ENCODE results near the gene OR52I1.

OR52I1 gene

DNA sequence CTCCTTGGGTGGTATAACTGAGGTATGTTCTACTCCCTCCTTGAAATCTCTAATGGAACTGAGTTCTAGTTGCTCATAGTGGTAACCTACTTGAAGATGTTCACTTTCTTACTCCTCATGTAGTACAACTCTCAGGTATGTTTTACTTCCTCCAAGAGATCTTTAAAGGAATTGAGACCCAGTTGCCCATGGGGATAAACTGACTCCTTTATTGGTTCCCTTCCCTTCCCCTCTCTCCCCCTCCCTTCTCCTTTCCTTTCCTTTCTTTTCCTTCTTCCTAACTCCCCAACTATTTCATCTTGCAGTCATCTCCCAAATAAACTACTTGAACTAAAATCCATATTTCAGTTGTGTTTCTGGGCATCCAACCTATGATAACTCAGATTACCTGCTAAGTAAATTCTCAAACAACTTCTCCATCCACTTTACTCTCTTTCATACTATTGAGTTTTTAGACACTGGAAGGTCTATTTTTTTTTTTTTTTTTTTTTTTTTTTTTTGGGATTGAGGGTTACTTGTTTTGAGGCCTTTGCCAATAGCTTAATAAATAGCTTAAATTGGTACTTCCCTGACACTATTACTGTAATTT, 22.1 kb downstream of the OR52I1 start:
- no peak for DNase-seq

DNA sequence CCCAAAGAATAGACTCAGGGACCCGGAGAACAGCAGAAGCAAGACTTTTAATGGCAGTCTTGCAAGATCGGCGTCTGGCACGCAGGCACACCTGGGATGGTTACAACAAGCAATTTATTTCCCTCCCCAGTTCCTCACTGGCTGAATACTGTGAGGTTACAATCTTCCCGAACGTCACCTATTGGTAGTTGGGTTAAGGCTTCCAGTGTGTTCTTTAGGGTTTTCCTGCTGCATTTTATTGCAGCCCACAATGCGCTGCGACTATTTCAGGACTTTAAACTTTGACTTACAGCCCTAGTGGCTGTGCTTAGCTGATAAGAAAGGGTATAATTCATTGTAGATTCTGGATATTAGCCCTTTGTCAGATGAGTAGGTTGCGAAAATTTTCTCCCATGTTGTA, 25.7 kb downstream of the OR52I1 start:
- no peak for DNase-seq

DNA sequence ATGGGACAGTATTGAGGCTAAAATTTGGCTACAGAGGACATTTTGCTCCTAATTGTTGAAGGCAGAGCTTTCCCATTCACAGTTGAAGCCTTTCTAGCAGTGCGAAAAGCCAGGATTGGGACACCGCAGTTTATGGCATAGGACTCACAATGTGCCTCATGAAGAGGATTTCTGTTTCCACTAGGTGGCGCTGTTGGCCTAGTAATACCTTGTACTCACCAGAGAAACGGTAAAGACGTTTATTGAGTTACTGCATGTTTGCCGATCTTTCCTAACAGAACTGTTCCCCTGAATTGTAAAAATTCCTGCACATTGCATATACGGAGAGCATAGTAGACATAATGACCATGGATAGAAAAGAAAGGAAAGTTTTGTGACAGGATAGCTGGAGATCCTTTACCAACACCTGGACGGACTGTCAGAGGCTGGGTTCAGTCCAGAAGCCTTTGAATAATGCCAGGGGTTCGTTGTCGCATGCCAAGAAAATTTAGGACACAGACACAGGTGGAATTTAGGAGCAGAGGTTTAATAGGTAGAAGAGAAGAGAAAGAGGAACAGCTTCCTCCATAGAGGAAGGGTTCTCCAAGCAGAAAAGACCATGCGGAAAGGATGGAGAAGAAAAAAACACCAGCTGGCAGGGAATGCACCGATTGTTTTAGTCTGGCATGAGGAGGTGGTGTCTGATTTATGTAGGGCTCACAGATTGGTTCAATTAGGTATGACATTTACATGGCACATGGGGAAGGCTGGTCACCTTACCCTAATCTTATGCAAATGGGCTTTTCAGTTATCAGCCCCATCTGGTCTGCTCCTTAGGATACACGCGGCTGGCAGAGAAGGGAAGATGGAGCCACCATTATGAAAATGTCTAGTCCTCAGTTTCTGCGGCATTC, 32.6 kb downstream of the OR52I1 start:
- DNase-seq = peak; percentile 81

DNA sequence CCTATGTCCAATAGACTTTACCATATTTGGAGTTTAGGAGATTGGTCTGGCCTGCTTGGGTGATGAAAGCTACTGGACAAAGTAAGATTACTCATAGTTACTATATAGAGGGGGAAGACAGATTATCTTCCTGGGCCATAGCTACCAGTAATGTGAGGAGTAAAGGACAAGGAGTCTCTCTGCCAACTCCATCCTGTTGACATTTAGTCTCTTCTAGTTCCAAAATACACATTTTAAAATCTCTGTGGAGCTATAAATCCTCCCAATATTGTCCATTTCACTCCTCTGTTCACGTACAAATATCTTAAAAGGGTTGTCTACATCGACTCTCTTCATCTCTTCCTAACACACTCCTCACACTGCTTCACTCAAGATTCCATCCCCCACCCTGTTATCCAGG, 42.3 kb downstream of the OR52I1 start:
- DNase-seq = no peak

DNA sequence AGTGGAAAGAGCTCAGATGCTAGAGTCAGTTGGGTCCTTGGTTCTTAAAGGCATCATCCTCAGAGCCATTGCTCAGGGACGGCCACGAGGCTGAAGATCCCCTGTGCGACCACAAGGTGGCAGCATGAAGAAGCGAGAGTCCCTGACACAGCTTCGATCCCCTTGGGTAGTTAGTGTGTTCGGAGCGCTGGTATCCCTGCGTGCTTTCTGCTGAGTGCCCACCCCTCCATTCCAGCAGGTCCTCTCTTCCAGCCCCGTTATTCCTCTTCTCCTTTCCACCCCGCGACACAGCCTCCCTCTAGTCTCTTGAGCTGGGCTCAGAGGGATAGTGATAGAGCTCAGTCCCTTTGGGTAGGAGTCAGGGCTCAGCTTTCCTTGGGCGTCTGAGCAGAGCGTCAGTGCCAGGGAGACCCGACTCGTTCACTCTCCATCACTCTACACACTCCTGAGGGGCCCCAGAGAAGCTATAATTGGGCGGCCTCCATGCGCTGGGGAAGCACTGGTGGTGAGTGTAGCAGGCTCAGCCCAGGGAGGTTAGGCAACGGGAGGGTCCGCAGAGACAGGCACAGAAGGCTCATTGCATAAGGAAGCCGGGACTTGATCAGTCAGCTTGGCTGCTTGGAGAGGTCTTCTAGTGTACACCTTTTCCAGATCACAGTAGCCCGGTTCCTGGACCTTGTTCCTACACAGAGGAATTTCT, 43.3 kb downstream of the OR52I1 start, which contains the start of gene OR51D1:
Gene OR51D1 (plus strand): TSS at position 516 of the 700 bp plus-strand sequence. CDS start 2,314 bp downstream, outside the sequence.
- DNase-seq = peak; percentile 85

DNA sequence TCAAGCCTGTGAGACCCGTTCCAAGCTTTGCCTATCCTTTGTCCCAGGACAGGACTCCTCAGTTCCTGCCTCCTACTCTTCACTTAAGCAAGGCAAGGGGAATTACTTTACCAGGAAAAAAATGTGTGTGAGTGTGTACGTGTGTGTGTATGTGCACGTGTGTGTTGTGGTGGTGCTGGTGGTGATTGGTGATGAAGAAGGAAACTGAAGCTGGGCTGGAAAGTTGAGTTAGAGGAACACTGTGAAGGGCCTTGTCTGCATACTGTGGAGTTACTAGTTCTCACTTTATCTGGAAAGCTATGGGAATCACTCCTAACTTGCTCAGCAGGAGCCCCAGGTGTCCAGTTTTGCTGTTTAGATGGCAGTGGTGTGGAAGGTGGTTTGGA, 43.8 kb downstream of the OR52I1 start:
- no peak for DNase-seq

DNA sequence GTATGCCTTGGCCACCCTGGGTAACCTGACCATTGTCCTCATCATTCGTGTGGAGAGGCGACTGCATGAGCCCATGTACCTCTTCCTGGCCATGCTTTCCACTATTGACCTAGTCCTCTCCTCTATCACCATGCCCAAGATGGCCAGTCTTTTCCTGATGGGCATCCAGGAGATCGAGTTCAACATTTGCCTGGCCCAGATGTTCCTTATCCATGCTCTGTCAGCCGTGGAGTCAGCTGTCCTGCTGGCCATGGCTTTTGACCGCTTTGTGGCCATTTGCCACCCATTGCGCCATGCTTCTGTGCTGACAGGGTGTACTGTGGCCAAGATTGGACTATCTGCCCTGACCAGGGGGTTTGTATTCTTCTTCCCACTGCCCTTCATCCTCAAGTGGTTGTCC, 46.1 kb downstream of the OR52I1 start:
- DNase-seq = no peak

DNA sequence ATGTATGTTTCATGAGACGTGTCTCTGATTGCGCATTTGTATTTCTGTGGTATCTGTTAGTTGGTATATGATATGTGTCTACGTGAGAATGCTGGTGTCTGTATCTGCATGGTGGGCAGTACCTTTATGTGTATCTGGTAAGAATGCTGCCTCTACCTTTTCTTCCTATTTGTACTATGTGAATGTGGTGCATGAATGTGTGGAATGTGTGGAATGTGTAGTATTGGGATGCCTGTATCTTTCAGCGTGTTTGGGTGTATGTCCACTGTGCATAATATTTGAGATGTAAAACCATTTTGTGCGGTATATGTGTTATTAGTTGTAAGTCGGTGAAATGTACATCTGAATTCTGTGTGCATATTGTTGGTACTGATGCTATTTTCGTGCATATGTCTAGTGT, 47.7 kb downstream of the OR52I1 start:
- no peak for DNase-seq

DNA sequence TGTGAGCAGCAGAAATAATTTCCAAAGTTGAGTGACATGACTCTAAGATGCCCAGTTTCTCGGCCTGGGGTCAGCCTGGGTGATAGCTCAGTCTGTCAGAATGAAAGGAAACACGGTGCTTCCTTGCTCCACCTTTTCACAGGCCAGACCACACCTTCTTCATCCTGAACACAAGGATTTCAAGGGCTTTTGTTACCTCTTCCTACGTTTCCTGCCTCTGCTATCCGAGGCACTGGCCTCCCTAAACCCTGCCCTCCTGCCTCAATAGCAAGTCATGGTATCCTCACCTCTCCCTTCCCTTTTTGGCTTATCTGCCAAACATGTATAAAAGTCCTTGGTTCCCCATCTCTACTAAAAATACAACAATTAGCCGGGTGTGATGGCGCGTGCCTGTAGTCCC, 48.2 kb downstream of the OR52I1 start:
- DNase-seq = no peak

DNA sequence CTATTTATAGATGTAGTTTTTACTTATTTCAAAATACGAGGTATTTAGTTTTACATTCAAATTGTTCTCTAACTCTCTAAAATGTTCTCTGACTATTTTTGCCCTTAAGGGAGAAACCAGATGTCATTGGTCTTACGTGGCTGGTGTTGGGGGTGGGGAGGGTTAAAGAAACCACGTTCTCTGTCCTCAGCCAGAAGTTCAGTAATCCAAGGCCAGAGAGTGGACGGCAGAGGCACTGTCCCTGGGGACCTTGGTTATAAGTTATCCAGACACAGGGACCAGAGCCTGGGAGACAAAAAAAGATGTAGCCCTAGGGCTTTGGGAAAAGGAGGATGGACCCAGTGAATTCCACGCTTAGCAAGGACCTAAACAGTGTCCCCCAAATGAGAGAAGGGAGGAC, 49.2 kb downstream of the OR52I1 start:
- DNase-seq = no peak

DNA sequence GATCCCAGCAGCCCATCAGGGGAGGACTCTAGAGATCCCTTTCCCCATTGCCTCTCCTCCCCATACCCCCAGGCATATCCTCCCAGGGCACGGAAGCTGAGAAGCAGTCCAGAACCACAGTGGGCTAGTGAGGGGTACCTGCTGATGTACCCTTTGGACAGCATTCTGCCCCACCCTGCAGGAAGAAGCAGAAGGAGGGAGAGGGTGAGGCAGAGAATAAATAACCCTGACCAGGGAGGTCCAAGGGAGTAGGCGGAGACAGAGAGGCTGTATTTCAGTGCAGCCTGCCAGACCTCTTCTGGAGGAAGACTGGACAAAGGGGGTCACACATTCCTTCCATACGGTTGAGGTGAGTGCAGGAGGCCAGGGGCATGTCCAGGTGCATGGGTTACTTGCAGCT, 49.8 kb downstream of the OR52I1 start, which contains the start of gene OR51E1:
Gene OR51E1 (plus strand): TSS at position 301 of the 400 bp plus-strand sequence. CDS start 8,545 bp downstream, outside the sequence.
- no peak for DNase-seq

DNA sequence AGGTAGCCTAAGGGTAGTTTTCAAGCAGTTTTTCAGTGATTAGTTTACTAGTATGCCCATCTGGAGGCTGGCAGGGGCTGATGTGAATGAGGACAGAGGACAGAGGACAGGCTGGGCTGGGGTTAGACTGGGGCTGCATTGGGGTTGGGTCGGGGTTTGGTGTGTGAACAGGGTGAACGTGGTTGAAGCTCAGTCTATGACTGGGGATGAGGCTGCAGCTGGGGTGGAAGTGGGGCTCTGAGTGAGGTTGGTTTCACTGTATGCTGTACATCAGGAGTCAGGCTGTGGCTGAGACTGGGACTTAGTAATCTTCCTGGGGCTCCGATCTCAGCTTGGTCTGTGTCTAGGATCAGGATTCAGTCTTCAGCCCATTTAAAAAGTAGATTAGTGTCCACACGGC, 50.4 kb downstream of the OR52I1 start:
- DNase-seq = no peak

Data from NCI-H1092 (cell line).